Stimulated activated CD8-positive, alpha-beta memory T cell treated with anti-CD3 and anti-CD28 coated beads, Interleukin-7, amount 100 ng/mL, for 1 hour (primary cell): Measurements from ENCODE around the gene FBXL13.
"Not testable (repeated sequence)": the region's sequence is repeated elsewhere in the genome, so short reads cannot be mapped to it uniquely, and the experiment has no call there.

Source experiments
- DNase-seq, 2 donors: peaks; one replicate each; pipeline ENCODE4 v3.0.0-alpha.2; 2020; ENCODE audit warnings: low read depth in 2 of 2

Gene FBXL13

DNA sequence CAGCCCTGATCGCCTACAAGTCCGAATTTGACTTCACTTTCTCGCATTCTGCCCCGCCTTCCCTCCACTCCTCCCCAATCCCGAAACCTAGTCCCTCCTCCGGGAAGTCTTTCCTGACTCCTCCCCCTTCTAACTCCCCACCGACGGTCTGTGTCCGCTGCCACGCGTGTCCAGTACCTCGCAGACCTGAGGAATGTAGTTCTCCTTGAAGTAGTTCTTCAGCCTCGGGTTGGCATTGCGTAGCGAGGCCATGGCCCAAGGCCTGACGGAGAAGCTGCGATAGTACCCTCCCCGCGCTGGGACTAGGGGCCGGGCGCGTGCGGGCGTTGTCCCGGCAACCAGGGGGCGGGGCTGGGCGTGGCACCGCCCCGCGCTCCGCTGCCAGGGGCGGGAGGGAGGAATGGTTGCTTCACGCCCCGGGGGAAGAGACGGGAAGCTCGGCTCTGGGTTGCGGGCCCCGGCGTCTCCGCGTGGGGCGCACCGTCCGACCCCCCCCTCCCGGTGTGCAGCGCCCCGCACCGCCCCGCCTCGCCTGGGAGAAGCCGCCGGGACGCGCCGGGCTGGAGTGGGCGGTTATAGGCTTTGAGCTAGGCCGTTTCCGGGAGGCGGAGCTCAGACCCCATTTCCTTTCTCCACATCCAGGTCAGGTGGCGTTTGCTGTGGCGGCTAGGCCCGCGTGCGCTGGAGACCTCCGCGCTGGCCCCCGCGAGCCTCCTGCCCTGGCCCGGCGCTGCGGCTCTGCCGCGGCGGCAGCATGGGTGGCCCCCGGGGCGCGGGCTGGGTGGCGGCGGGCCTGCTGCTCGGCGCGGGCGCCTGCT is at the start of gene FBXL13, which contains the start of gene ARMC10:
Gene FBXL13, minus strand, starts transcription at position 278 of the 818 bp plus-strand sequence.
Gene ARMC10, plus strand, starts transcription at position 622 of the 818 bp plus-strand sequence. Its CDS starts 133 bp downstream, at position 755.
- peak; percentile 79 to 82 for DNase-seq

GRCh38 chr7:103123529-103123928 is 48.9 kb upstream of the FBXL13 start:
- no peak for DNase-seq

DNA sequence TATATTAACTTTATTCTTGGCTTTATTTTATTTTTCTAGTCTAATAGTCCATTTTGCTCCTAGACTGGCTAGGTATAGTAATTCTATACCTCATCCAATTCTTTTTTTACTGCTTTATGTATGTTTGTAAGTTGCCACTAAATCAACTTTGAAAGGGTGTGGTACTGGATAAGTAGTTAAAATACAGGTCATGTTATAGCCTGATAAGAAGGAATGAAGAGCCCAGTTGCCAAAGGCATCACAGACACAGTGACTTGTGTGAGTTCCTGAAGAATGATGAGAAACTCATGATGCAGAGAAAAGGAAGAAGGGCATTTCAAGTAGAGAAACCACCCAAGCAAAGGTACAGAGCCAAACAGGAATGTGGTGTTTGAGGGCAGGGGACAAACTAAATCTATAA is 47.0 kb upstream of the FBXL13 start:
- no peak for DNase-seq

GRCh38 chr7:103120362-103120761 is 45.8 kb upstream of the FBXL13 start:
- DNase-seq = no peak

DNA sequence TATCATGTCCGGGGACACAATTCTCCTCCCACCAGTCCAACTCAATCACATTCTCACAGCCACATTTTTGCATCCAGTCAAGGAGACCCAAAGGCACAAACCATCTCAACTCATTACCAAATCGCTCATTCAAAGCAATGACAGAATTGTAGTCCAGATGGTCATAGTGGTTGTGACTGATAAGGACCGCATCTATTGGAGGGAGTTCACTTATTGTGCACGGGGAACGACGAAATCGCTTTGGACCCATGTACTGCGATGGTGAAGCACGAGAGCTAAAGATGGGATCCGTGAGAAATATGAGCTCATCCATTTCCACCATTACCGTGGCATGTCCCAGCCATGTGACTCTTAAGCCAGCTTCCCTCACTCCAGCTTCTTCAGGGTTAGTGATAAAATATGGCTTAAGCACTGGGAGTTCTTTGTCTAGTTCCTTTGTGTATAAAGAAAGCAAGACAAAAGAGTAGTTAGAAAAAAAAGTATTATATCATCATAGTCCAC is 45.2 kb upstream of the FBXL13 start:
- DNase-seq = no peak

- DNase-seq = no peak
Measured at GRCh38 chr7:103117465-103117864, 42.9 kb upstream of the FBXL13 start.

DNA sequence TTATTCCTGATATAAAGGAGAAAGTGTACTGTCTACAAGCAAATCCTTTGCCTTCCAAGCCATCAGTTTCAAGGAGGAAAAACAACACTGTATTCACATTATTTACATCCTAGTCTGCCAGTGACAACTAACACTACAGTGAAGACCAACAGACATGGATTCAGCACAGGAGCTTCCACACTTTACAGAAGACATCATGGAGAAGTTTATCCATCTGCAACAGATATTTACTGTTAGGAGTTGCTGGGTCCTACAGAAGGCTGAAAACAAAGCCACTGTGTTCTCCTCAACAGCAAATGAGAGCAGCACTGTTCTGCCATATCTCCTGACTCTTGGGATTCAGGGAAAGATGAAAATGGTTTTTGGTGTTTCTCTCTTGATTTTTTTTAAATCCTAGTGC is 42.4 kb upstream of the FBXL13 start:
- DNase-seq = no peak

- DNase-seq = no peak
Measured at GRCh38 chr7:103116511-103116910, 41.9 kb upstream of the FBXL13 start.

GRCh38 chr7:103115771-103116170 is 41.2 kb upstream of the FBXL13 start:
- DNase-seq = no peak

DNA sequence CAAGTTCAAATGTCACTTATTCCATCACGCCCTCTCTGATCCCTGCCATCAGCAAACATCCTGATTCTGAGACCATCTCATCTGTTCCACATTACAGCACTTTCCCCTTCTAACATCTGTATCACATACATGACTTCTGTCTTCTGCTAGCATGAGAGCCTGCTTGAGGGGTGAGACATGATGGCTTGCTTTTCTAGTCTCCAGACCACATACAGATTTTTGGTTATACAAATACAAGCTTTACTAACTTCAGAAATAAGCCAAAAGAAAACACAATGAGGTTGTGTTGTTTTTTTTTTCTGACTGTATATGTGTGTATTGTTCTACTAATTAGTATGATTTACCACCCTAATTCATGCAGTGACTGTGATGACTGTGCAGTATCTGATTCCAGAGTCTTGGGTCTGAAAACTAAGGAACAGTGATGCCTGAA is 40.0 kb upstream of the FBXL13 start:
- no peak for DNase-seq

DNA sequence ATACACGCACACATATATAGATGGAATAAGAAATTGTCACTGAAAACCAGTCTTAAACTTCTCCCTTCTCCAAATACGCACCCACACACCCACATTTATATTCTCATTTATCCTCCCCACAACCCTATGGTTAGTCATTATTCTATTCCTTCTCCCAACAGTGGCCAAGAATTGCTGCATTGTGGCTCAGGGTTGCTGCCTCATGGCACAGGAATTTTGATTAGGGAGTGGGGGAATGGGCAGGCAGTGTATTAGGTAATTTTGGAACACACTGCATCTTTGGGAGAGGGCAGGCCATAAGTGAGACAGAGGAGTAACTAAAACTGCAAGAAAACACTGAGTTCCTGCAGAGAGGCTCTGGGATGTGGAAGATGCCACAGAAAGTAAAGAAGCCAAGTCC is 38.6 kb upstream of the FBXL13 start:
- no peak for DNase-seq

DNA sequence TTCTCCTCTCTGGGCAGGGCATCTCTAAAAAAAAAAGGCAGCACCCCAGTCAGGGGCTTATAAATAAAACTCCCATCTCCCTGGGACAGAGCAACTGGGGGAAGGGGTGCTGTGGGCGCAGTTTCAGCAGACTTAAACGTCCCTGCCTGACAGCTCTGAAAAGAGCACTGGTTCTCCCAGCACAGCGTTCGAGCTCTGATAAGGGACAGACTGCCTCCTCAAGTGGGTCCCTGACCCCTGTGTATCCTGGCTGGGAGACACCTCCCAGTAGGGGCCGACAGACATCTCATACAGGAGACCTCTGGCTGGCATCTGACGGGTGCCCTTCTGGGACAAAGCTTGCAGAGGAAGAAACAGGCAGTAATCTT is 32.1 kb upstream of the FBXL13 start:
- DNase-seq = not testable (repeated sequence)

DNA sequence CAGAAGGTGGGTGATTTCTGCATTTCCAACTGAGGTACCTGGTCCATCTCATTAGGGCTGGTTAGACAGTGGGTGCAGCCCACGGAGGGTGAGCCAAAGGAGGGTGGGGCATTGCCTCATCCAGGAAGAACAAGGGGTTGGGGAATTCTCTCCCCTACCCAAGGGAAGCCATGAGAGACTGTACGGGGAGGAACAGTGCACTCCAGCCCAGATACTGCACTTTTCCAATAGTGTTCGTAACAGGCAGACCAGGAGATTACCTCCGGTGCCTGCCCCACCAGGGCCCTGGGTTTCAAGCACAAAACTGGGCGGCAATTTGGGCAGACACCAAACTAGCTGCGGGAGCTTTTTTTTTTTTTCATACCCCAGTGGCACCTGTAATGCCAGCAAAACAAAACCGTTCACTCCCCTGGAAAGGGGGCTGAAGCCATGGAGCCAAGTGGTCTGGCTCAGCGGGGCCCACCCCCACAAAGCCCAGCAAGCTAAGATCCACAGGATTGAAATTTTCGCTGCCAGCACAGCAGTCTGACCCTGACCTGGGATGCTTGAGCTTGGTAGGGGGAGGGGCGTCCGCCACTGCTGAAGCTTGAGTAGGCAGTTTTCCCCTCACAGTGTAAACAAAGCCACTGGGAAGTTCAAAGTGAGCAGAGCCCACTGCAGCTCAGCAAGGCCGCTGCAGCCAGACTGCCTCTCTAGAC is 31.6 kb upstream of the FBXL13 start:
- no peak for DNase-seq

- DNase-seq = no peak
Measured at GRCh38 chr7:103101543-103101942, 26.9 kb upstream of the FBXL13 start.

DNA sequence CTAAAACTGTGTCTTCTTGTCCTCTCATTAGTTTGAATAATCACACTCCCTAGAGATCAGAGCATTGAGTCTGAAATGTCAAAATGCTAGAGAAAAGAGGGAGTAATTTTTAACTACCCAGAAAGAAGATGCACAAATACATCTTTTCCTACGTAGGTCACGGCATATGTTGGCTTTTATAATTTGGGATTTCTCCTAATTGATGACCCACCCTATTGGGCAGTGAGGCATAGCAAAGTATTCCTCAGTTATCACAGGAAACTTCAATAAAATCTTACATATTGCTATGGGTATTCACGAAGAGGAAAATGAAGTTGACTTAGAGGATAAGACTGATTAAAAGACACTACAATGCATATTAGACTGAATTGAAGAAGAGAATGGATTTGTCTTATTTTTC is 25.8 kb upstream of the FBXL13 start:
- no peak for DNase-seq

GRCh38 chr7:103097041-103097440 is 22.4 kb upstream of the FBXL13 start:
- DNase-seq = no peak

- not testable (repeated sequence) for DNase-seq
Measured at GRCh38 chr7:103095558-103095957, 21.0 kb upstream of the FBXL13 start.

GRCh38 chr7:103094102-103094501 is 19.5 kb upstream of the FBXL13 start:
- DNase-seq = no peak

DNA sequence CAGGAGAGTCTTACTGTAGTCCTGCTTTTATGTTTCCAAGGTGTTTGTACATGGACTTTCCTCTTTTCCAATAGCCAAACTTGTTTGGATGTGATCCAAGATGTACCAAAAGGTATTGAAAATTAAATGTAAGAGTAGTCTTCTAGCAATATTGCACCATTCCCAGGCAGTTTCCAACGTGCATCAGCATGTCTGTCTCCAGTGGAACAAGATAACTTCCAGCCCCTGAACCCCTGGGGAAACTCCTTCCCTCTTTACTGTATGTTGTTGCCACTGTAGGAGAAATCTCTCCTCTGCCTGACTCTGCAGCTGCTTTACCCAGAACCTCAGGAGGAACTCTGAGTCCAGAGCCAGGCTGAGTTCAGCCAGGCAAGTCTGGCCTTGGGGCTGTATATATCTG is 18.8 kb upstream of the FBXL13 start:
- no peak for DNase-seq

GRCh38 chr7:103092321-103092720 is 17.7 kb upstream of the FBXL13 start:
- not testable (repeated sequence) for DNase-seq

- DNase-seq = no peak
Measured at GRCh38 chr7:103083210-103083609, 8.6 kb upstream of the FBXL13 start.

DNA sequence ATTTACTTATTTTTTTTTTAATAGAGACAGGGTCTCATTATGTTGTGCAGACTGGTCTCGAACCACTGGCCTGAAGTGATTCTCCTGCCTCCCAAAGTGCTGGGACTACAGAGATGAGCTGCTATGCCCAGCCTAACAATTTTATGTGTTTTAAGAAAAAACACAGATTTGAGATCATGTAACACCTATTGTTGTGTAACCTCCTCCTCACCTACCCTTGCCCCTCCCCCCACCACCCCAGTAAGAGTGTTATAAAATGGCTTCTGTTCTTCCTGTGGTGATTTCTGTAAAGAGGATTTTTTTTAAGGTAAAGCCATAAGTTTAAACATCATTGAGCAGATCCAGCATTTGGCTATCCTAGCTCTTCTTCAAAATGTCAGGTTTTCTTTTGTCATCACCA is 7.9 kb upstream of the FBXL13 start:
- no peak for DNase-seq

DNA sequence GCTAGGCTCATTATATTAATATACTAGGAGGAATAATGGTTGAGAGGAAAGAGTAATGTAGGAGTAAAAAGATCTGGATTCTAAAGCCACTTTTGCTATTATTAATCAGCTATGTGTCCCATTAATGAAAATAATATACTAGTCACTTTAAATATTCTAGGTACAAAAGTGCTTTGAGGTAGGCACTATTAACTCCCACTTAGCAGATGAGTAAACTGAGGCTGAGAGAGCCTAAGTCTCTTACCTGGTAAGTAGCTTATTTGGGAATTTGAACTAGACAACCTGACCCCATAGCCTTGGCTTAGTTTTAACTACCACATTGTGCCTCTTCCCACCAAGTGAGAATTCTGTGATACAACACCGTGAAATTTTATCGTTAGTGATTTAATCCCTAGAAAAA is 6.3 kb upstream of the FBXL13 start:
- DNase-seq = no peak
